HG03520 (cell line): ENCODE measurements around the gene PSORS1C2.
A peak's percentile ranks its signal among the peaks of the same experiment; 100 is the strongest.
"Not testable (repeated sequence)": the region's sequence is repeated elsewhere in the genome, so short reads cannot be mapped to it uniquely, and the experiment has no call there.

ENCODE experiments used
- ATAC-seq: cut with Tn5 transposase; IDR thresholded peaks from one replicate; pipeline ENCODE4 v1.9.1; 2021; ENCODE audit warnings: mild to moderate bottlenecking, moderate library complexity; ENCODE audit not compliant: unreplicated experiment

PSORS1C2 gene

GRCh38 chr6:31168606-31169005 is 29.7 kb upstream of the PSORS1C2 start:
- ATAC-seq: no peak

GRCh38 chr6:31165986-31166385 is 27.1 kb upstream of the PSORS1C2 start:
- no peak for ATAC-seq

DNA sequence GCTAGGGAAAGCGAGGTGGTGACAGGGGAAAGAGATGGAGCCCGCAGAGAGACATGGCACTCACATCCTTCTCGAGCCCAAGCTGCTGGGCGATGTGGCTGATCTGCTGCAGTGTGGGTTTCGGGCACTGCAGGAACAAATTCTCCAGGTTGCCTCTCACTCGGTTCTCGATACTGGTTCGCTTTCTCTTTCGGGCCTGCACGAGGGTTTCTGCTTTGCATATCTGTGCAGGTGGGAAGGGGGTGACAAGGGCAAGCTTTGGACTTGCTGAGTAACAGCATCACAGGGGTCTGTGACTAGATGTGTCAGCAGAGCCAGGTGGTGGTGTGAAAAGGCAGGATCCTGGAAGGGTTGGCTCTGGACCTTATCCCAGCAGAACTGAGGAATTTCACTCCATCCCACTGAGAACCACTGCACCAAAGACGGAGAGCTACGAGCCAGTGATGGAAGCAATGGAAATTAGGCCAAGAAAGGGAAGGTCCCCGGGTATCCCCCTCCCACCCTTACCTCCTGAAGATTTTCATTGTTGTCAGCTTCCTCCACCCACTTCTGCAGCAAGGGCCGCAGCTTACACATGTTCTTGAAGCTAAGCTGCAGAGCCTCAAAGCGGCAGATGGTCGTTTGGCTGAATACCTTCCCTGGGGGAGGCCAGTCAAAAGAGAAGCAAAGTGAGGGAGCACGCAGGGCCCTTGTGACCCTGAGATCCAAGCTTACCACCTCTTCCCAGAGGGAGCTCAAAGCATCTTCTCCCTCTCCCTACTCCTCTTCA is 26.4 kb upstream of the PSORS1C2 start:
- peak; percentile 70 for ATAC-seq

DNA sequence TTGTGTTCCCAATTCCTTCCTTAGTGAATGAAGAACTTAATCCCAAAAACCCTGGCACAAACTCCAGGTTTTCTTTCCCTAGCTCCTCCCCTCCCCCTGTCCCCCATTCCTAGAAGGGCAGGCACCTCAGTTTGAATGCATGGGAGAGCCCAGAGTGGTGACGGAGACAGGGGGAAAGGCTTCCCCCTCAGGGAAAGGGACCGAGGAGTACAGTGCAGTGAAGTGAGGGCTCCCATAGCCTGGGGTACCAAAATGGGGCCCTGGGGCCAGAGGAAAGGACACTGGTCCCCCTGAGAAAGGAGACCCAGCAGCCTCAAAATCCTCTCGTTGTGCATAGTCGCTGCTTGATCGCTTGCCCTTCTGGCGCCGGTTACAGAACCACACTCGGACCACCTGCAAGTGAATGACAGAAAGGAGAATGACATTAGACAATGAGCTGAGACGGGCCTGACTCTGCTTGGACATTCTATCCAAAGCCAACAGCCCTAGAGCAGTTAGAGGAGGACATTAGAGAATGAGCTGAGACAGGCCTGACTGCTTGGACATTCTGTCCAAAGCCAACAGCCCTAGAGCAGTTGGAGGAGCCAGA is 25.7 kb upstream of the PSORS1C2 start:
- ATAC-seq: not testable (repeated sequence)

- ATAC-seq: no peak
These were observed 25.1 kb upstream of the PSORS1C2 start for GRCh38 chr6:31163922-31164321.

GRCh38 chr6:31162463-31163165 is 23.7 kb upstream of the PSORS1C2 start:
- no peak for ATAC-seq

GRCh38 chr6:31161216-31162126 is 22.6 kb upstream of the PSORS1C2 start:
- ATAC-seq: no peak

GRCh38 chr6:31158863-31159855 is 20.3 kb upstream of the PSORS1C2 start:
- no peak for ATAC-seq

DNA sequence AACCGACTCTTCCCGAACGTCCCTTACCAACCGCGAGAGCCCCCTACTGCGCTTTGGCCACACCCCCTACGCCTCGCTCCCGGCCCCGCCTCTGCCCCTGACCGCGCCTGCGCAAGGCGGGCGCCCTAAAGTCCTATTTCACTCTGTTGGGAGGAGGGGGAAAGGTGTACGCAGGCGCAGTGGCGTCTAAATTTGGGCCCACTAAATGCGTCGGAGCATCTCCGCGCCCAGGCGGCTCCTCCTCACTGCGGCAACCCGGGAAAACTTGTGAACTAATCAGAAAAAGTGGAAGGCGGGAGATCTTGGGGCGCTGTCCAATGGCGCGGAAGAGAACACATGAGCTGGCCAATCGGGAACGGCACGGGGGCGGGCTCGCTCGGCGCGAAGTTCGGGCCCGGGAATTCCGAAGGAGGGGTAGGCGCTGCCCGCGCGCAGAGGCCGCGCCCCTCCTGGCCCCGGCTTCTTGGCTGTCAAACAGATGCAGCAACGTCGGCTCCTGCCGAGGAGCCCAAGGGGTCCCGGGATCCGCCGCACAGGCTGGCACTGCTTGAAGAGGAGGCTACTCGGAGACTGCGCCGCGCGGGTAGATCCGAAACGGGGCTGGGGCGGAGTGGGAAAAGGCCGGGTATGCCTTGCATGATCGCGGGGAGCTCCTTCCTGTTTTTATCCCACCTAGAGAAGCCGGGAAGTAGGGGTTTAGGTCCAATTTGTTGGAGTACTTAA is 19.4 kb upstream of the PSORS1C2 start, which contains the start of gene TCF19:
Gene TCF19, plus strand, starts transcription at position 450 of the 723 bp plus-strand sequence. CDS start 881 bp downstream, outside the sequence.
- peak; percentile 87 for ATAC-seq

GRCh38 chr6:31157513-31158139 is 18.8 kb upstream of the PSORS1C2 start, which contains the start of gene CCHCR1:
Gene CCHCR1, minus strand, starts transcription at chr6:31157802. Its CDS starts 202 bp downstream, at chr6:31157600.
- peak; percentile 3 for ATAC-seq

GRCh38 chr6:31156641-31157040 is 17.8 kb upstream of the PSORS1C2 start:
- ATAC-seq: no peak

GRCh38 chr6:31154436-31154835 is 15.6 kb upstream of the PSORS1C2 start:
- ATAC-seq: no peak

DNA sequence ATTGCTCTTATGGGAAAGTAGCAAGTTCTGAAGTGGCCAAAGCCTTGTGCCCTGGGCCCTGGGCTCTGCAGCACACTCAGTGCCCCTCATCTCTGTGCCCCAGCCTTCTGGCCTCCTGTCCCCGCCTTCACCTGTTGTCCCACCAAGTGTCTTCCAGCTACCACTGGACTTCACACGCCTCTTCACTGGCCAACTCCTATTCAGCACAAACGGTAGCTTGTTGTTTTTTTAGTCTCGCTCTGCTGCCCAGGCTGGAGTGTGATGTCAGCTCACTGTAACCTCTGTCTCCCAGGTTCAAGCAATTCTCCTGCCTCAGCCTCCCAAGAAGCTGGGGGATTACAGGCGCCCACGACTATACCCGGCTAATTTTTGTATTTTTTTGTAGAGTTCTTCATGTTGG is 13.9 kb upstream of the PSORS1C2 start:
- no peak for ATAC-seq

- no peak for ATAC-seq
These were observed 11.1 kb upstream of the PSORS1C2 start for GRCh38 chr6:31149827-31150447.

- no peak for ATAC-seq
These were observed 6.5 kb upstream of the PSORS1C2 start for GRCh38 chr6:31145386-31145785.

GRCh38 chr6:31144970-31145340 is 6.1 kb upstream of the PSORS1C2 start:
- no peak for ATAC-seq

GRCh38 chr6:31144296-31144969 is 5.6 kb upstream of the PSORS1C2 start:
- ATAC-seq: no peak
